ENCODE results near the gene PSORS1C2. TPM values are rescaled to one million over a fixed set of nuclear protein-coding genes. Genes with fewer than 3 reads are reported as not detected.

The PSORS1C2 gene
- total and polyA plus RNA-seq, 2 donors (not counting 1 experiment from before 2014, with no cell fraction given): not detected

DNA sequence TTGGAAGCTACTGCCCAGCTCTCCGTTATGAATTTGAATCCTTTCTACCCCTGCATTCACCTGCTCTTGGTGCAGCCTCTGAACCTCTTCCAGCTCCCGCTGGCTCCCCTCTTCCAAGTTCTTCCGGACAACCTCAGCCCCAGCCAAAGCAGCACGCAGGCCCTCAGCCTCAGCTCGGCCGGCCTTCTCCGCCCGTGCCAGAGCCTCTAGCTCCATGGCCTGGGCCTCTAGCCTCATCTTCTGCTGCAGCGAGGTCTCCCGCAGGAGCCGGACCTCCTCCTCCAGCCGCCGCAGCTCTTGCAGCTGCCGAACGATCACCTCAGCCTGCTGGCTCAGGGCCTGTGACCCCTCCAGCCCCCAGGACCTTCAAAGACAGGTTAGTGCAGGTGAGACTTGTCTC, 15.6 kb upstream of the PSORS1C2 start:
- no peaks in the 10 kb centered on the region for H4K20me1 ChIP-seq (ENCODE audit: control insufficient read depth, extremely low read depth, insufficient read depth, low read length)
- DNase-seq (ENCODE audit: low read depth in 2 of 2): no peak
- no peaks in the 10 kb centered on the region for H3K27me3 ChIP-seq (ENCODE audit: control insufficient read depth, insufficient read depth, low read length)
- no peak overlapping the region for H3K27ac ChIP-seq (ENCODE audit: insufficient read depth, low read length)
- no peak overlapping the region for H2AFZ ChIP-seq (ENCODE audit: low read length)
- no peak overlapping the region for H3K4me3 ChIP-seq (replicated peaks in 1 of 4; ENCODE audit: control extremely low read depth in 1 of 4, insufficient read depth in 1 of 4, low read depth in 3 of 4, low read length in 4 of 4)
- H3K9me3 ChIP-seq (ENCODE audit: control insufficient read depth, insufficient read depth, low read depth, low read length): no peaks in the 10 kb centered on the region
- no peak overlapping the region for H3K4me2 ChIP-seq (ENCODE audit: extremely low read depth, insufficient read depth, low read length)
- no peak overlapping the region for H3K9ac ChIP-seq (ENCODE audit: insufficient read depth, low read length)
- H3K36me3 ChIP-seq (ENCODE audit: control insufficient read depth, insufficient read depth, low read length): peaks cover 4% of the 10 kb centered on the region
- peaks cover 7% of the 10 kb centered on the region for H3K4me1 ChIP-seq (ENCODE audit: control insufficient read depth, extremely low read depth, insufficient read depth, low read length)
- H3K79me2 ChIP-seq (ENCODE audit: control insufficient read depth, insufficient read depth, low read length): peaks cover 13% of the 10 kb centered on the region
- no peak for TF ChIP-seq EZH2 (IDR thresholded peaks at IDR 0.05; ENCODE audit: low read length, missing control alignments)
- TF ChIP-seq, protein P1, sequence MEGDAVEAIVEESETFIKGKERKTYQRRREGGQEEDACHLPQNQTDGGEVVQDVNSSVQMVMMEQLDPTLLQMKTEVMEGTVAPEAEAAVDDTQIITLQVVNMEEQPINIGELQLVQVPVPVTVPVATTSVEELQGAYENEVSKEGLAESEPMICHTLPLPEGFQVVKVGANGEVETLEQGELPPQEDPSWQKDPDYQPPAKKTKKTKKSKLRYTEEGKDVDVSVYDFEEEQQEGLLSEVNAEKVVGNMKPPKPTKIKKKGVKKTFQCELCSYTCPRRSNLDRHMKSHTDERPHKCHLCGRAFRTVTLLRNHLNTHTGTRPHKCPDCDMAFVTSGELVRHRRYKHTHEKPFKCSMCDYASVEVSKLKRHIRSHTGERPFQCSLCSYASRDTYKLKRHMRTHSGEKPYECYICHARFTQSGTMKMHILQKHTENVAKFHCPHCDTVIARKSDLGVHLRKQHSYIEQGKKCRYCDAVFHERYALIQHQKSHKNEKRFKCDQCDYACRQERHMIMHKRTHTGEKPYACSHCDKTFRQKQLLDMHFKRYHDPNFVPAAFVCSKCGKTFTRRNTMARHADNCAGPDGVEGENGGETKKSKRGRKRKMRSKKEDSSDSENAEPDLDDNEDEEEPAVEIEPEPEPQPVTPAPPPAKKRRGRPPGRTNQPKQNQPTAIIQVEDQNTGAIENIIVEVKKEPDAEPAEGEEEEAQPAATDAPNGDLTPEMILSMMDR (conservative IDR thresholded peaks at IDR 0.05 in 1 of 2, IDR thresholded peaks at IDR 0.05 in 1 of 2; ENCODE audit: low read depth in 1 of 2, low read length in 2 of 2): no peak

DNA sequence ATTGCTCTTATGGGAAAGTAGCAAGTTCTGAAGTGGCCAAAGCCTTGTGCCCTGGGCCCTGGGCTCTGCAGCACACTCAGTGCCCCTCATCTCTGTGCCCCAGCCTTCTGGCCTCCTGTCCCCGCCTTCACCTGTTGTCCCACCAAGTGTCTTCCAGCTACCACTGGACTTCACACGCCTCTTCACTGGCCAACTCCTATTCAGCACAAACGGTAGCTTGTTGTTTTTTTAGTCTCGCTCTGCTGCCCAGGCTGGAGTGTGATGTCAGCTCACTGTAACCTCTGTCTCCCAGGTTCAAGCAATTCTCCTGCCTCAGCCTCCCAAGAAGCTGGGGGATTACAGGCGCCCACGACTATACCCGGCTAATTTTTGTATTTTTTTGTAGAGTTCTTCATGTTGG, 13.9 kb upstream of the PSORS1C2 start:
- Histone ChIP-seq H3K36me3 (ENCODE audit: control insufficient read depth, insufficient read depth, low read length) (peaks cover 6% of the 10 kb centered on the region), H3K27me3 (ENCODE audit: control insufficient read depth, insufficient read depth, low read length) (no peaks in the 10 kb centered on the region), H4K20me1 (ENCODE audit: control insufficient read depth, extremely low read depth, insufficient read depth, low read length) (no peaks in the 10 kb centered on the region), H3K9ac (ENCODE audit: insufficient read depth, low read length) (no peak overlapping the region), H3K9me3 (ENCODE audit: control insufficient read depth, insufficient read depth, low read depth, low read length) (no peaks in the 10 kb centered on the region), H2AFZ (ENCODE audit: low read length) (no peak overlapping the region), H3K4me3 (replicated peaks in 1 of 4; ENCODE audit: control extremely low read depth in 1 of 4, insufficient read depth in 1 of 4, low read depth in 3 of 4, low read length in 4 of 4) (no peak overlapping the region), H3K4me1 (ENCODE audit: control insufficient read depth, extremely low read depth, insufficient read depth, low read length) (no peaks in the 10 kb centered on the region), H3K79me2 (ENCODE audit: control insufficient read depth, insufficient read depth, low read length) (peaks cover 5% of the 10 kb centered on the region), H3K4me2 (ENCODE audit: extremely low read depth, insufficient read depth, low read length) (no peak overlapping the region), H3K27ac (ENCODE audit: insufficient read depth, low read length) (no peak overlapping the region)
- TF ChIP-seq, protein P1 (conservative IDR thresholded peaks at IDR 0.05 in 1 of 2, IDR thresholded peaks at IDR 0.05 in 1 of 2; ENCODE audit: low read depth in 1 of 2, low read length in 2 of 2): no peak
- TF ChIP-seq EZH2 (IDR thresholded peaks at IDR 0.05; ENCODE audit: low read length, missing control alignments): no peak
- DNase-seq (ENCODE audit: low read depth in 2 of 2): no peak

DNA sequence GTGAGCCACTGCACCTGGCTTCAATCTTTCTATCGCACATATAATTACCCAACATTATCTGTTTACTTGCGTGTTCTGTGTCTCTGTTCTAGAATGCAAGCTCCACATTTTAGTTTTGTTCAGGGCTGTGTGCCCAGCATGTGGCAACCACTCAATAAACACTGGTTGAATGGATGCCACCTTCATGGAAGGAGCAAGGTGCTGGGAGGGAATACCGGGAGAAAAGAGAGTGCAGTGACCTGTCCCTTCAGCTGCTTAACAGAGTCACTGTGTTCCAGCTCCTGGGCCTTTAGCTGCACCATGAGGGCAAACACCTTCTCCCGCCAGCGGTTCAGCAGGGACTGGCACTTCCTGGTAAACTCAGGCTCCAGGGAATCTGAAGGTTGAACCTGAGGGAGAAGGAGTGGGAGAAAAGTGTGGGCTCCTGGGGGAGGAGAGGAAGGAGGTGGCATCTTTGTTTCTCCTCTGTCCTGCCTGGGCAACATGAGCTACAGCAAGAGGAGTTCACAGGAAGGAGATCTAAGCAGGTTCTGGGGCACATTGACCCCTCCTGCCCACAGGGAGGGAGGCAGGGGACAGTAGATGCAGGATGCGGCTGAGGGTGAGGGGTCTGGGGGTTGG, 11.1 kb upstream of the PSORS1C2 start:
- DNase-seq (ENCODE audit: low read depth in 2 of 2): no peak
- Histone ChIP-seq H3K9me3 (ENCODE audit: control insufficient read depth, insufficient read depth, low read depth, low read length) (no peaks in the 10 kb centered on the region), H3K79me2 (ENCODE audit: control insufficient read depth, insufficient read depth, low read length) (no peaks in the 10 kb centered on the region), H4K20me1 (ENCODE audit: control insufficient read depth, extremely low read depth, insufficient read depth, low read length) (no peaks in the 10 kb centered on the region), H3K27ac (ENCODE audit: insufficient read depth, low read length) (no peak overlapping the region), H3K27me3 (ENCODE audit: control insufficient read depth, insufficient read depth, low read length) (no peaks in the 10 kb centered on the region), H2AFZ (ENCODE audit: low read length) (no peak overlapping the region), H3K4me1 (ENCODE audit: control insufficient read depth, extremely low read depth, insufficient read depth, low read length) (no peaks in the 10 kb centered on the region), H3K4me2 (ENCODE audit: extremely low read depth, insufficient read depth, low read length) (no peak overlapping the region), H3K4me3 (replicated peaks in 1 of 4; ENCODE audit: control extremely low read depth in 1 of 4, insufficient read depth in 1 of 4, low read depth in 3 of 4, low read length in 4 of 4) (no peak overlapping the region), H3K9ac (ENCODE audit: insufficient read depth, low read length) (no peak overlapping the region), H3K36me3 (ENCODE audit: control insufficient read depth, insufficient read depth, low read length) (peaks cover 6% of the 10 kb centered on the region)
- TF ChIP-seq, protein P1 (conservative IDR thresholded peaks at IDR 0.05 in 1 of 2, IDR thresholded peaks at IDR 0.05 in 1 of 2; ENCODE audit: low read depth in 1 of 2, low read length in 2 of 2): no peak
- no peak for TF ChIP-seq EZH2 (IDR thresholded peaks at IDR 0.05; ENCODE audit: low read length, missing control alignments)

All from fibroblast of lung (primary cell).